ENCODE measurements around the gene TEX30.

TEX30 gene

GRCh38 chr13:102779436-102780159 is 6.0 kb upstream of the TEX30 start:
- no peak for DNase-seq (ENCODE audit: low read depth in 2 of 2)

- DNase-seq (ENCODE audit: low read depth in 2 of 2): no peak
These were observed 4.2 kb upstream of the TEX30 start for GRCh38 chr13:102777736-102778135.

DNA sequence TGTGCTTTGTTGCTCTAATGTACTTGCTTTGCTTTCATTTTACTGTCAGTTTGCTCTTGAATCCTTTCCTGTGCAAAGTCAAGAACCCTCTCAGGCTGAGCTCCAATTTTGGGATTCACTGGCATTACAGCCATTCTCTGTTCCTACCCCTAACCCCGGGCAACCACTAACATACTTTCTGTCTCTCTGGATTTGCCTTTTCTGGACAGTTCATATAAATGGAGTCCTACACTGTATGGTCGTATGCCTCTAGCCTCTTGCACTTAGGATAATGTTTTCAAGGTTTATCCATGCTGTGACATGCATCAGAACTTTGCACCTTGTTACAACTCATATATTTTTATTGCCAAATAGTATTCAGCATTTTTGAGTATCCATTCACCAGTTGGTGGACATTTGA is 2.7 kb upstream of the TEX30 start:
- no peak for DNase-seq (ENCODE audit: low read depth in 2 of 2)

- DNase-seq (ENCODE audit: low read depth in 2 of 2): no peak
These were observed 1.3 kb upstream of the TEX30 start for GRCh38 chr13:102774591-102775520.

DNA sequence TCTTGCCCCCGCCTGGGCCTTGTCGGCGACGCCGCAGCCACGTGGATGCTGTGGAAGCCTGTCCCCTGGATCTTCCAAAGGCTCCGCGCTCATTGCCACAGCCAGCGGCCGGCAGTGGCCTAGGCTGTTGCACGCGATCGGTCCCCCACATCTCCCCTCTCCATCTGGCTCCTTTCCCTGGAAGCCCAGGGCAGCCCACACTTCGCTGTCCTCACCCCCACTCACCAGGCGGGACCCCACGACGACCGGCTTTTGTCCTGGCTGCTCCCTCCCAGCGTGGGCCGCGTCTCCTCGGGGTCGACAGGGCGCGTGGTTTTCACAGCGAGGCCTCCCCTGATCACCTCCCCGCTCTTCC is 605 bp upstream of the TEX30 start:
- DNase-seq (ENCODE audit: low read depth in 2 of 2): no peak

- no peak for DNase-seq (ENCODE audit: low read depth in 2 of 2)
These were observed 1.6 kb downstream of the TEX30 start for GRCh38 chr13:102772042-102772425.

- no peak for DNase-seq (ENCODE audit: low read depth in 2 of 2)
These were observed 2.1 kb downstream of the TEX30 start for GRCh38 chr13:102771298-102772041.

DNA sequence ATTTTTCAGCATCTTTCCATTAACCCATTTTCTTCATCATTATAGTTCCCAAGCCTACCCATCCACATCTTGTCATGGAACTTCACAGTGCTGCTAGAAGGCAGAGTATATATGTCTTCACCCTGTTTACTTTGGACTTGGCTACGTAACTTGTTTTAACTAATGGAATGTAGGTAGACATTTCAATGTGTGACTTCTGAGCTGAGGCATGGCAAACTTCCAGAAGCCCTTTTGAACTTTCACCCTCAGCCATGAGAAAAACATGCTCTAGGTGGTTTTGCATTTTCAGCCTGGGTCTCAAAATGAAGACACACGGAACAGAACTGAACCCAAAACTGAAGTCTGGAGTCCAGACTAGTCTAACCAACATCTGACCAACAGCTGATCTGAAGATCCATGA is 3.2 kb downstream of the TEX30 start:
- no peak for DNase-seq (ENCODE audit: low read depth in 2 of 2)

DNA sequence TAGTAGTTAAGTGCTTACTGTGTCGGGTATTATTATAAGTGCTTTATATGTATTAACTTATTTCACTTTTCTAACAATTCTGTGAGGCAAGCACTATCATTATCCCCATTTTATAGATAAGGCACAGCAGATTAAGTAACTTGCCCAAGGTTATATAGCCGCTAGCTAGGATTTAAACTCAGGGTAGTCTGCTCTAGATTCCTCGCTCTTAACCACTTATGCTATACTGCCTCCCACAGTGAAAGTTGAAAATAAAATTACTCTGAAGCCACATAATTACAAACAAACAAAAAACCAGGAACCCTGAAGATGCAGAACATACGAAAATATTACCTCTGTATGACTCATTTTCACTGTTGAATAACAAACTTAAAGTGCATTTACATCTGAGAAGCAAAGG is 3.9 kb downstream of the TEX30 start:
- DNase-seq (ENCODE audit: low read depth in 2 of 2): no peak

DNA sequence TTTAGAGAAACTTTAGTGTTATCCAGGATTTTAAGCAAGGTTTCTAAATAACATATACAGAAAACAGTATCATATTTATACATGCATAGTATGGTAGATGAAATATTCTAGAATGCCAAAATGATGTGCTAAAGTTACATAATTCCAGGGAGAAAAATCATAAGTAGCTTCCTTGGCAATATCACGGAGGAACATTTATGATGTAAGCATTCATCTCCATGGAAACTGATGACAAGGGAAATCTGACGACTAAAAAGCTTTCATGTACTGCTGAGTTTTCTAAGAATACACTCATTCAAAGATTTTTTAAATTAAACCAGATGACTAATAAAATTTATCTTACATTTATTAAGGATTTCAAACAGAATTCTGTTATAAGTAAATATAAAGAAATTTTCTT is 4.7 kb downstream of the TEX30 start:
- no peak for DNase-seq (ENCODE audit: low read depth in 2 of 2)

DNA sequence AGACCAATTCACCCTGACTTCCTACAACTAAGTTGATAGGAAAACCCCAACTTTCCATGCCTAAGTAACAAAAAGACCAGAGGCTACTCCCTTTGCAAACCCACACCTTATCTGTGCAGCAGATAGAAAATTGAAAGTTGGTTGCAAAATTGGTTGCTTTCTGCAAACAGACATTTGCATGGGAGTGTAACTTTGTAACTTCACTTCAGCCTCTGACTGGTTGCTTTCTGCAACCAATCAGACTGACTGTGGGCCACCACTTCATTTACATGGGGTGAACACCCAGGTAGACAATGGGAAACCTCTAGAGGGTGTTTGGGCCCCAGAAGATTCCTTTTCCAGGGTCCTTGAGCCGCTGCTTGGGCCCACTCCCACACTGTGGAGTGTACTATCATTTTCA is 9.8 kb downstream of the TEX30 start:
- DNase-seq (ENCODE audit: low read depth in 2 of 2): no peak

- DNase-seq (ENCODE audit: low read depth in 2 of 2): no peak
These were observed 12.5 kb downstream of the TEX30 start for GRCh38 chr13:102761071-102761470.

DNA sequence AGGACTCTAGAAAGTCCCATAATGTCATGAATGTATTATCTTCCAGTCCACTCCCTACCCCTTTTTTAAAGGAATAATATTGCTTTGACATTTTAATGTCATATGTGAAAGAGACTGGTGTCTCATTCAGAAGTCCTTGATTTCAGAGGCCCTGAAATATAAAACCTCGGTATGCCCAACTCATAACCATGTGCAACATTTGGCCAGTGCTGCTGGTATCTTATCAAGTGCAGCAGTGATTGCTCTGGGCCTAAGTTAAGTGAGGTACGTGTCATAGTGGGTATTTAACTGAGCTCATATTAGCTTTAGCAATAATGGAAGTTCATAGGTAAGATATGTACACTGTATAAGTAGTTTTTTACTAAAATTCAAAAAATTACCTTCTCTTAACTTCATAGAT is 14.7 kb downstream of the TEX30 start:
- no peak for DNase-seq (ENCODE audit: low read depth in 2 of 2)

DNA sequence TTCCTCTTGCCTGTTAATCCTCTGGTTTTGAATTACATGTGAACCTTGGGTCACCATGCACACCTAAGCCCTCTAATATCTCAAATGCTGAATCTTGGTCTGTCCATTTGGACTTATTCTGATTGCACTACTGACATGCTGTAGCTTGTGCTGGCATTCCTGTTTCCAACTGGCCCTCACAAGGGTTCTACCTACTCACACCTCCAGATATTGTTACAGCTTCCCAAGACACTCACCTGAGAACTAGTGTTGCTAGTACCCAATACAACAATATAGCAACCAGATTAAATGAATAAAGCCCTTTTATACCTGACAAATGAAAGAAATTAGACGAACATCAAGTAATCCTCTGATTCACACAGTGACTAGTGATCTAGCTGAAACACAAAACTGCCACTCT is 16.6 kb downstream of the TEX30 start:
- no peak for DNase-seq (ENCODE audit: low read depth in 2 of 2)

GRCh38 chr13:102751886-102752285 is 21.7 kb downstream of the TEX30 start:
- DNase-seq (ENCODE audit: low read depth in 2 of 2): no peak

DNA sequence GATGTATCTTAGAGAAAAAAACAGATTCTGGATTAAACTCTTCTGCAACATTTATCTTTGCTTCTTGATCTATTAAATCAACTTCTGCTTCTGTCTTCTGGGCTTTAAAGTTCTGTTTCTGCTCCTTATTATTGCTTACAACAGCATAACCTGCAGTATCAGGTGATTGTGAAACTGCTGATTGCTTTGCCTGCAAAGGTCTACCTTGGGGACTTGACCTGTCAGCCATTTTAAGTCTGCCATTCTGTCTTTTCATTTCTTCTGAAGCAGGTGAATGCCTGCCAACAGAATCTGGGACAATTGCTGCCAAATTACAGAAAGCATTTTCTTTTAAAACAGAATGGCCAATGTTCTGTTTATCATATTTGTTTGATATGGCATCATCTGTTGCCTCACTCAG is 31.1 kb downstream of the TEX30 start:
- no peak for DNase-seq (ENCODE audit: low read depth in 2 of 2)

DNA sequence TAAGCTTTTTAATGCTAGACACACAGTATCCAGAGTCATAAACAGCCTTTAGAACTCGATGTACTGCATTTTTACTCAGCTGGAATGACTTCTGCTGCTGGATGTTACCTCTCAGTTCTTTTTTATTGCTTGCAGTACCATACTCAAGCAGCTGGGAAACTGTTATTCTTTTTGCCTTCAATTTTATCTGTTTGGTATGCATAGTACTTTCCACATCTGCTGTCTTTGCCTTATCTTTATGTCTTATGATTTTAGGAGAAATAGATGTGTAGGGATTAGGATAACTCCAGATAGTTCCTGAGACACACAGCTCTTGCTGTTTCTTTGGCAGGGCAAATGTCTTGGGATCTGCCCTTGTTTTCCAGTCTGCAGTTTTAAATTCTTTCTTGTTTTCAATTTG is 31.5 kb downstream of the TEX30 start:
- DNase-seq (ENCODE audit: low read depth in 2 of 2): no peak

DNA sequence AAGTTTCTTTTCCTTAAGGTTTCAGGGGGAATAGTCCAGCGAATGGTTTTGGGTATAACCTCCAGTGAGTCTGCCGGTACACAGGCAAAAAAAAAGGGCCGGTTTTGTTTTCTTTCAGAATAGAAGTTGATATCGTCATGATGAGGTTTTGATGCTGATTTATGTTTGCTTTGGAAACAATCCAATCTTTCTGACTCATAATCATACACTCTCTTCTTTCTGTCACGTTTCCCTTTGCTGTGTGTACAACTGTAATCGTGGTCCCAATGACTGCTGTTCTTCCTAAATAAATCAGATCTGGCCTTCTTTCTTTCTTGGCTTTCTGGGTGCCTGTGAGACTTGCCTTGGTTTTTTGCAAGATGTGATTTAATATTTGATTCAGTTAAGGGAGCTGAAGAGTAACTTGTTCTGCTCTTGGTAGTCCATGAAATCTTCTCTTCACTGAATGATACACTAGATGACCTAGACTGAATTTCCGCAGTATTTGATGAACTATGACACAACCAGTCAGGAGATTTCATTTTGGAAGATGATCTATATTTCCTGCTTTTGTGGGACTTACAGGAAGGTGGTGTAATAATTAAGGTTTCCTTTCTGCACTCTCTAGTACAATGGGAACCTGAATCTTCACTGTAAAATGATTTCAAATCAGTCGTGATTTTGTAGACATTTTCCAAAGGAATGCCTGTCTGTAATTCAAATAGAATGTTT is 43.9 kb downstream of the TEX30 start:
- no peak for DNase-seq (ENCODE audit: low read depth in 2 of 2)

DNA sequence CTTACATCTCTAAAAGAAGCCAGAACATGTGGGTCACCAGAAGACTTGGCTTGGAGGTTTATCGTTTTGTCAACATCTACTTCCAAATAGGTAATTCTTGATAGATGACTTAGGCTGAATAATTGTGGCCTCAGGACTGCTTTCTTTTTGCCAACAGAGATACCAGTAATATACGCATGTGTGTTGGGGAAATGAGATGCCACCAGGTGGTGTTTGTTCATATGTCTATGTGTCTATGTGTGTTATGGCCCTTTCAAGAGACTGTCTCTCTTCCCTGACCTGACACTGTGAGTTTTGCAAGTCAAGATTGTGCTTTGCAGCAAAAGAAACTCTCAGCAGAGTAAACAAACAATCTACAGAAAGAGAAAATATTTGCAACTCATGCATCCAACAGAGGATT is 47.2 kb downstream of the TEX30 start:
- no peak for DNase-seq (ENCODE audit: low read depth in 2 of 2)

- peak; percentile 42 to 49 for DNase-seq (ENCODE audit: low read depth in 2 of 2)
These were observed 48.7 kb downstream of the TEX30 start for GRCh38 chr13:102724923-102725322.

GRCh38 chr13:102721800-102722231 is 51.8 kb downstream of the TEX30 start:
- no peak for DNase-seq (ENCODE audit: low read depth in 2 of 2)

- DNase-seq (ENCODE audit: low read depth in 2 of 2): no peak
These were observed 54.8 kb downstream of the TEX30 start for GRCh38 chr13:102718746-102719145.
